GM12878 (cell line): ENCODE results near the gene NUP93. TPM values are rescaled to one million over a fixed set of nuclear protein-coding genes. Genes with fewer than 3 reads are reported as not detected.

Source experiments
- ATAC-seq: fragments of 200-7000 bp; cut with Tn5 transposase; 3 replicates; pipeline ENCODE4 v1.9.1; 2020; ENCODE audit warnings: mild to moderate bottlenecking, moderate library complexity
- BruUV-seq: library from RNA; stranded (reverse); fragments of 400-500 nt; replicated peaks from 2 replicates; lab custom pipeline; 2021; lab: Mats Ljungman, UMichigan
- CTCF ChIA-PET: fragments of 300-600 bp; sonication (Branson Sonifier 250); formaldehyde crosslinking; extraction: SDS; loops from one replicate; lab custom pipeline; 2021; ENCODE audit warnings: inconsistent platforms; lab: Yijun Ruan, JAX
- POLR2A ChIA-PET: fragments of 350-600 bp; formaldehyde crosslinking; extraction: SDS; loops from one replicate; lab custom pipeline; 2021; ENCODE audit warnings: inconsistent platforms; lab: Charles Lee
- RAD21 ChIA-PET: fragments of 300-600 bp; sonication (Branson Sonifier 250); formaldehyde crosslinking; loops from one replicate; lab custom pipeline; 2023; ENCODE audit warnings: antibody characterized with exemption; ENCODE audit not compliant: unreplicated experiment; lab: Charles Lee
- SMC1A ChIA-PET: fragments of 300-600 bp; sonication (Branson Sonifier 250); formaldehyde crosslinking; loops from one replicate; lab custom pipeline; 2023; ENCODE audit not compliant: unreplicated experiment, uncharacterized antibody; lab: Charles Lee
- DNase-seq: peaks from one replicate; pipeline ENCODE4 v3.0.0-alpha.2; 2011; ENCODE audit warnings: low read depth, low spot score
- FAIRE-seq: peaks from 3 replicates; lab custom pipeline; 2011; peaks lifted over from hg19 to GRCh38; lab: Jason Lieb, UNC
- H2AFZ ChIP-seq: 2 replicates; pipeline ENCODE4 v1.6.0; 2011; ENCODE audit warnings: low read depth, low read length, control low read depth; ENCODE audit not compliant: control insufficient read depth
- H3K27ac ChIP-seq: 2 replicates; pipeline ENCODE4 v1.5.1; 2011; ENCODE audit warnings: control low read depth; ENCODE audit not compliant: control insufficient read depth, insufficient read depth
- H3K27me3 ChIP-seq, 2 experiments: replicated peaks in 1 of 2; 2 replicates each; pipeline versions ENCODE4 v1.6.0 to v1.6.1; 2011; ENCODE audit warnings: low read length in 1 of 2; ENCODE audit not compliant: control insufficient read depth in 2 of 2, insufficient read depth in 2 of 2
- H3K36me3 ChIP-seq, 2 experiments: 2 replicates each; pipeline ENCODE4 v1.5.1; 2011; ENCODE audit warnings: low read length in 1 of 2; ENCODE audit not compliant: control insufficient read depth in 2 of 2, insufficient read depth in 2 of 2
- H3K4me1 ChIP-seq: 2 replicates; pipeline ENCODE4 v1.6.1; 2011; ENCODE audit warnings: mild to moderate bottlenecking, low read length, moderate library complexity, mixed read lengths; ENCODE audit not compliant: control insufficient read depth, insufficient read depth
- H3K4me2 ChIP-seq: 2 replicates; pipeline ENCODE4 v1.6.0; 2011; ENCODE audit warnings: control low read depth; ENCODE audit not compliant: control insufficient read depth, insufficient read depth
- H3K4me3 ChIP-seq: fragments of 200-600 bp; sonication (generic); 2 replicates; pipeline ENCODE4 v1.5.1; 2016
- H3K79me2 ChIP-seq: 2 replicates; pipeline ENCODE4 v1.6.0; 2011; ENCODE audit warnings: low read length; ENCODE audit not compliant: control insufficient read depth, insufficient read depth
- H3K9ac ChIP-seq: 2 replicates; pipeline ENCODE4 v1.8.0; 2011; ENCODE audit warnings: low read length, control low read depth, mixed read lengths; ENCODE audit not compliant: control insufficient read depth, insufficient read depth
- H3K9me3 ChIP-seq: replicated peaks from 3 replicates; pipeline ENCODE4 v1.5.1; 2011; ENCODE audit warnings: mild to moderate bottlenecking, low read length; ENCODE audit not compliant: control insufficient read depth, insufficient read depth
- H4K20me1 ChIP-seq: 2 replicates; pipeline ENCODE4 v1.6.0; 2011; ENCODE audit not compliant: control insufficient read depth, insufficient read depth
- CBX3 ChIP-seq: fragments of 200-600 bp; sonication (generic); IDR thresholded peaks from 2 replicates; pipeline ENCODE4 v1.6.1; 2016; ENCODE audit warnings: low read depth, borderline replicate concordance
- CREM ChIP-seq: IDR thresholded peaks from 2 replicates; pipeline ENCODE4 v1.6.1; 2014; ENCODE audit warnings: antibody characterized with exemption, low read depth
- ESRRA ChIP-seq: IDR thresholded peaks from 2 replicates; pipeline ENCODE4 v1.6.1; 2012; ENCODE audit warnings: mild to moderate bottlenecking, low read length, improper control_type of control experiment
- FOXK2 ChIP-seq: fragments of 450-650 bp; IDR thresholded peaks from 2 replicates; pipeline ENCODE4 v1.6.1; 2017; ENCODE audit warnings: mild to moderate bottlenecking, moderate library complexity
- GATAD2B ChIP-seq: fragments of 450-650 bp; conservative IDR thresholded peaks from 2 replicates; pipeline ENCODE4 v1.6.1; 2017; ENCODE audit warnings: low read depth, mild to moderate bottlenecking, moderate library complexity
- KLF5 ChIP-seq: fragments of 450-650 bp; IDR thresholded peaks from 2 replicates; pipeline ENCODE4 v1.6.1; 2014; ENCODE audit warnings: mild to moderate bottlenecking; ENCODE audit not compliant: partially characterized antibody
- SIN3A ChIP-seq: IDR thresholded peaks from 2 replicates; pipeline ENCODE4 v1.6.1; 2012; ENCODE audit warnings: low read depth, low read length, improper control_type of control experiment
- TARDBP ChIP-seq: IDR thresholded peaks from 2 replicates; pipeline ENCODE4 v1.6.1; 2016; ENCODE audit warnings: borderline replicate concordance
- ZNF24 ChIP-seq: fragments of 450-650 bp; IDR thresholded peaks from 2 replicates; pipeline ENCODE4 v1.6.1; 2017; ENCODE audit warnings: antibody characterized with exemption, mild to moderate bottlenecking
- ZNF274 ChIP-seq: IDR thresholded peaks from one replicate; pipeline ENCODE4 v1.8.0; 2011; ENCODE audit not compliant: insufficient read length, insufficient read depth
- WGBS: methylation state at CpG from one replicate; pipeline ENCODE4 v1.1.6; 2016; ENCODE audit warnings: low lambda C conversion rate; ENCODE audit not compliant: insufficient replicate concordance, insufficient coverage; ENCODE audit errors: missing lambda C conversion rate; 5-methylcytosine and 5-hydroxymethylcytosine counted together
- in situ Hi-C: fragments of 300-500 bp; cut with MboI; formaldehyde crosslinking; loops from 9 replicates; pipeline ENCODE4 v1.14.3; 2018; ENCODE audit warnings: mixed read lengths
- intact Hi-C: fragments of 100-400 bp; cut with micrococcal nuclease; formaldehyde crosslinking; loops from one replicate; pipeline ENCODE4 v1.14.2; 2022; ENCODE audit not compliant: unreplicated experiment
- polyA plus RNA-seq, 11 experiments: library from polyadenylated mRNA; depleted of rRNA in 4 of 11; unstranded in 6 of 11; stranded (reverse) in 5 of 11; fragments of >200 nt; fragmentation: Nextera tagmentation in 4 of 11; fragmentation: Illumina TruSeq in 1 of 11; extraction: Ambion mirVana in 4 of 11; extraction: Trizol in 1 of 11; gene quantifications; 1 replicate in 1 of 11; 2 replicates in 10 of 11; pipeline versions ENCODE4 v1.2.1 to v1.2.3, GENCODE V29; 2011 to 2016; ENCODE audit warnings: inconsistent platforms in 2 of 11, missing spikeins in 2 of 11, low read depth in 1 of 11
- total RNA-seq, 4 experiments: library from RNA; depleted of rRNA in 3 of 4; stranded (reverse); fragments of >200 nt in 3 of 4; fragmentation: Illumina TruSeq in 1 of 4; extraction: Trizol in 1 of 4; gene quantifications; 2 replicates each; pipeline versions ENCODE4 v1.2.1 to v1.2.3, GENCODE V29; 2013 to 2021
- TF ChIP-seq, protein P1 (sequence below): fragments of 150-350 bp; IDR thresholded peaks from 2 replicates; pipeline ENCODE4 v1.6.1; 2016; ENCODE audit warnings: low read depth, low read length
- TF ChIP-seq, protein P2 (sequence below): fragments of 450-650 bp; conservative IDR thresholded peaks from 2 replicates; pipeline ENCODE4 v1.6.1; 2017; ENCODE audit warnings: mild to moderate bottlenecking, moderate library complexity

The NUP93 gene
- total and polyA plus RNA-seq, 10 of the 15 experiments (the other 5 are each of a cell fraction or from before 2014, with no cell fraction given) = 82.2 to 175 (median 101) TPM

DNA sequence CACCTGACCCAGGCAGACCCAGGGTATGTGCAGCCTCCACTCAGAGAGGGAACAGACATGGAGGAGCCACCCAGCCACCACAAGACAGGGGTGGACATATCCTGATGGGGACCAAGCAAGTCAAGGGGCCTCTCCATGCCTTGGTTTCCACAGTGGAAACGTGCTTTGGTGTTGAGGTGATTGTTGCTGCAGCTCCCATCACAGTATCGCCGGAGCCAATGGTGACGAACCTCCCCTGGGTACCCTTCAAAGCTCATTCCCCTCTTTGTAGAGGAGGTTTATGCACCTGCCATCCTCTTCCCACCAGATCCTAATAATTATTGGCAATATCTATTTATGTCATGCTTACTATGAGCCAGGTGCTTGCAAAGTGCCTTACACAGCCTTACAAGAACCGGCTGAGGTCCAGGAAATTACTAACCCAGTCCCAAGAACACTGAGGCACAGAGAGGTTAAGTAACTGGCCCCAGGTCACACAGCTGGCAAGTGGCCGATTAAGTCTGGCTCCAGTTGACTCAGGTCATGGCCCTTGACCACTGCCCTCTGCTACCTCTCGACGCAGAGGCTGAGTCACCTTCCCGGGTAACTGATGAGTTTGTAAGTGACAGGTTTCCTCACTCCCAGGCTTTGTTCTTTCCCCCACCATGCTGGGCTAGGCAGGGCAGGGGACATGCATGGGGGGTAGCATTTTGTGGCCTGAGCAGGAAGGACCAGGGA, 155.7 kb downstream of the NUP93 start:
- Histone ChIP-seq H3K27ac (no peak overlapping the region), H3K79me2 (no peaks in the 10 kb centered on the region), H4K20me1 (no peaks in the 10 kb centered on the region), H3K4me2 (no peak overlapping the region), H3K9ac (no peak overlapping the region), H2AFZ (no peak overlapping the region), H3K4me1 (peaks cover 8% of the 10 kb centered on the region), H3K9me3 (no peaks in the 10 kb centered on the region), H3K4me3 (no peak overlapping the region), H3K36me3 (no peaks in the 10 kb centered on the region), H3K27me3 (no peaks in the 10 kb centered on the region)
- intact Hi-C loops (no loop called here), in situ Hi-C loops (no loop called here)
- ATAC-seq (no peak), FAIRE-seq (no peak), DNase-seq (no peak)
- RAD21 ChIA-PET = no interaction called here
- POLR2A ChIA-PET = no interaction called here
- BruUV-seq = no TSS peak
- SMC1A ChIA-PET = interaction anchor here (0.5 to 1.3 kb wide), 2 partner anchors 10 to 46 kb away, joined by 3 read pairs; partner anchors contain the start of gene HERPUD1
- WGBS = 68% methylated on average over 9 of the region's 9 CpGs
- TF ChIP-seq CBX3 = no peak
- TF ChIP-seq ZNF274 = no peak
- no peak for TF ChIP-seq KLF5
- no peak for TF ChIP-seq FOXK2
- TF ChIP-seq CREM = no peak
- no peak for TF ChIP-seq ZNF24
- TF ChIP-seq, protein P1, sequence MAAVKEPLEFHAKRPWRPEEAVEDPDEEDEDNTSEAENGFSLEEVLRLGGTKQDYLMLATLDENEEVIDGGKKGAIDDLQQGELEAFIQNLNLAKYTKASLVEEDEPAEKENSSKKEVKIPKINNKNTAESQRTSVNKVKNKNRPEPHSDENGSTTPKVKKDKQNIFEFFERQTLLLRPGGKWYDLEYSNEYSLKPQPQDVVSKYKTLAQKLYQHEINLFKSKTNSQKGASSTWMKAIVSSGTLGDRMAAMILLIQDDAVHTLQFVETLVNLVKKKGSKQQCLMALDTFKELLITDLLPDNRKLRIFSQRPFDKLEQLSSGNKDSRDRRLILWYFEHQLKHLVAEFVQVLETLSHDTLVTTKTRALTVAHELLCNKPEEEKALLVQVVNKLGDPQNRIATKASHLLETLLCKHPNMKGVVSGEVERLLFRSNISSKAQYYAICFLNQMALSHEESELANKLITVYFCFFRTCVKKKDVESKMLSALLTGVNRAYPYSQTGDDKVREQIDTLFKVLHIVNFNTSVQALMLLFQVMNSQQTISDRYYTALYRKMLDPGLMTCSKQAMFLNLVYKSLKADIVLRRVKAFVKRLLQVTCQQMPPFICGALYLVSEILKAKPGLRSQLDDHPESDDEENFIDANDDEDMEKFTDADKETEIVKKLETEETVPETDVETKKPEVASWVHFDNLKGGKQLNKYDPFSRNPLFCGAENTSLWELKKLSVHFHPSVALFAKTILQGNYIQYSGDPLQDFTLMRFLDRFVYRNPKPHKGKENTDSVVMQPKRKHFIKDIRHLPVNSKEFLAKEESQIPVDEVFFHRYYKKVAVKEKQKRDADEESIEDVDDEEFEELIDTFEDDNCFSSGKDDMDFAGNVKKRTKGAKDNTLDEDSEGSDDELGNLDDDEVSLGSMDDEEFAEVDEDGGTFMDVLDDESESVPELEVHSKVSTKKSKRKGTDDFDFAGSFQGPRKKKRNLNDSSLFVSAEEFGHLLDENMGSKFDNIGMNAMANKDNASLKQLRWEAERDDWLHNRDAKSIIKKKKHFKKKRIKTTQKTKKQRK = no peak
- TF ChIP-seq SIN3A = no peak
- no peak for TF ChIP-seq GATAD2B
- TF ChIP-seq TARDBP = no peak
- TF ChIP-seq, protein P2, sequence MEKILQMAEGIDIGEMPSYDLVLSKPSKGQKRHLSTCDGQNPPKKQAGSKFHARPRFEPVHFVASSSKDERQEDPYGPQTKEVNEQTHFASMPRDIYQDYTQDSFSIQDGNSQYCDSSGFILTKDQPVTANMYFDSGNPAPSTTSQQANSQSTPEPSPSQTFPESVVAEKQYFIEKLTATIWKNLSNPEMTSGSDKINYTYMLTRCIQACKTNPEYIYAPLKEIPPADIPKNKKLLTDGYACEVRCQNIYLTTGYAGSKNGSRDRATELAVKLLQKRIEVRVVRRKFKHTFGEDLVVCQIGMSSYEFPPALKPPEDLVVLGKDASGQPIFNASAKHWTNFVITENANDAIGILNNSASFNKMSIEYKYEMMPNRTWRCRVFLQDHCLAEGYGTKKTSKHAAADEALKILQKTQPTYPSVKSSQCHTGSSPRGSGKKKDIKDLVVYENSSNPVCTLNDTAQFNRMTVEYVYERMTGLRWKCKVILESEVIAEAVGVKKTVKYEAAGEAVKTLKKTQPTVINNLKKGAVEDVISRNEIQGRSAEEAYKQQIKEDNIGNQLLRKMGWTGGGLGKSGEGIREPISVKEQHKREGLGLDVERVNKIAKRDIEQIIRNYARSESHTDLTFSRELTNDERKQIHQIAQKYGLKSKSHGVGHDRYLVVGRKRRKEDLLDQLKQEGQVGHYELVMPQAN = no peak
- TF ChIP-seq ESRRA = no peak
- CTCF ChIA-PET = interaction anchor here (1.1 kb wide), 1 partner anchor 10 kb away, joined by 6 read pairs; no protein-coding TSS in a partner anchor
